Natural killer cell (primary cell): Measurements from ENCODE around the gene LACC1. TPM values are rescaled to one million over a fixed set of nuclear protein-coding genes. Genes with fewer than 3 reads are reported as not detected.

Source experiments
- ATAC-seq, 3 donors: fragments of 150-1000 bp in 2 of 3; fragments of 200-7000 bp in 1 of 3; cut with Tn5 transposase; 1 replicate in 1 of 3; 2 replicates in 2 of 3; pipeline ENCODE4 v1.10.0; 2021; ENCODE audit warnings: mild to moderate bottlenecking in 2 of 3, moderate library complexity in 2 of 3
- DNase-seq, 2 donors: peaks; one replicate each; pipeline versions ENCODE4 v3.0.0 to v3.0.0-alpha.2; 2013 to 2021; ENCODE audit warnings: mixed read lengths in 1 of 2
- H3K27ac ChIP-seq: one replicate; pipeline ENCODE4 v1.5.1; 2013; ENCODE audit warnings: mild to moderate bottlenecking, low read length
- H3K27me3 ChIP-seq: one replicate; pipeline ENCODE4 v1.6.1; 2013; ENCODE audit warnings: low read length; ENCODE audit not compliant: control insufficient read depth, insufficient read depth
- H3K36me3 ChIP-seq: one replicate; pipeline ENCODE4 v1.6.1; 2013; ENCODE audit warnings: low read length; ENCODE audit not compliant: control insufficient read depth, insufficient read depth
- H3K4me1 ChIP-seq: one replicate; pipeline ENCODE4 v1.6.1; 2013; ENCODE audit warnings: low read length; ENCODE audit not compliant: control insufficient read depth, insufficient read depth
- H3K4me3 ChIP-seq: one replicate; pipeline ENCODE4 v1.5.1; 2013; ENCODE audit warnings: low read length
- H3K9me3 ChIP-seq: one replicate; pipeline ENCODE4 v1.6.1; 2013; ENCODE audit warnings: low read length; ENCODE audit not compliant: control insufficient read depth, insufficient read depth
- H3K27ac Mint-ChIP-seq, 2 donors: one replicate each; pipeline ENCODE4 v1.8.0; 2022; ENCODE audit warnings: mild to moderate bottlenecking in 2 of 2, mixed read lengths in 2 of 2, moderate library complexity in 1 of 2
- H3K27me3 Mint-ChIP-seq, 2 donors: one replicate each; pipeline ENCODE4 v1.8.0; 2022; ENCODE audit warnings: low read depth in 2 of 2, mixed read lengths in 2 of 2
- H3K36me3 Mint-ChIP-seq: one replicate; pipeline ENCODE4 v1.8.0; 2022; ENCODE audit warnings: mixed read lengths
- H3K4me1 Mint-ChIP-seq, 2 donors: one replicate each; pipeline ENCODE4 v1.8.0; 2022; ENCODE audit warnings: mixed read lengths in 2 of 2
- H3K4me3 Mint-ChIP-seq: one replicate; pipeline ENCODE4 v1.8.0; 2022; ENCODE audit warnings: mild to moderate bottlenecking, moderate library complexity, mixed read lengths
- H3K9me3 Mint-ChIP-seq, 2 donors: one replicate each; pipeline ENCODE4 v1.8.0; 2022; ENCODE audit warnings: mixed read lengths in 2 of 2
- WGBS: methylation state at CpG from one replicate; pipeline ENCODE4 v1.1.7; 2013; ENCODE audit warnings: missing lambda C conversion rate; ENCODE audit not compliant: insufficient coverage; 5-methylcytosine and 5-hydroxymethylcytosine counted together
- intact Hi-C: fragments of 100-400 bp; cut with micrococcal nuclease; formaldehyde crosslinking; loops from one replicate; pipeline ENCODE4 v1.14.2; 2022
- total RNA-seq, 4 donors: library from RNA; stranded (reverse); fragments of 120-200 nt in 1 of 4; gene quantifications; one replicate each; pipeline versions ENCODE4 v1.2.3 to v1.2.4, GENCODE V29; 2013 to 2022
- TF ChIP-seq, protein P1 (sequence below): fragments of 200-600 bp; IDR thresholded peaks from one replicate; pipeline ENCODE4 v1.8.0; 2022; ENCODE audit warnings: antibody characterized with exemption

The LACC1 gene
- total RNA-seq, 3 donors from 2014 or later (not counting 1 experiment from before 2014, with no cell fraction given) = 1.1 to 4.3 (median 2.8) TPM

DNA sequence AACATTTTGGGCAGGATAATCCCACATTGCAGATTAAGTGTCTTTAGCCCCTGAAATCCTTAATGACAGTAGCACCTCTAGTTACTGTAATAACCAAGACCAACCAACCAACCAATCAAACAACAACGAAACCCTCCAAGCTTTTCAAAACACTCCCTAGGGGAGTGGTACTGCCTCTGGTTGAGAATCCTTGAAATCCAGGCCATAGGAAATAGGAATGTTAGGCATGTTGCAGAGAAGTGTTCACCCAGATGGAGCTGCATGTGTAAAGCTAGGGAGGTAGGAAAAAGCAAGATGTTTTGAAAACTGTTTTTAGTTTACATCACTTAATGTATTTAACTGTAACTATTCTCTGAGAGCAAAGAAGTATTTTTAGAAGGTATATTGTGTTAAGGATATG lies 4.5 kb downstream of the LACC1 start:
- Mint-ChIP-seq H3K4me3 (no peak overlapping the region), H3K9me3 (no peaks in the 10 kb centered on the region), H3K27me3 (no peaks in the 10 kb centered on the region), H3K4me1 (peaks cover 9 to 14% of the 10 kb centered on the region in 2 donors), H3K36me3 (no peaks in the 10 kb centered on the region), H3K27ac (no peak overlapping the region)
- intact Hi-C loops = no loop called here
- TF ChIP-seq, protein P1, sequence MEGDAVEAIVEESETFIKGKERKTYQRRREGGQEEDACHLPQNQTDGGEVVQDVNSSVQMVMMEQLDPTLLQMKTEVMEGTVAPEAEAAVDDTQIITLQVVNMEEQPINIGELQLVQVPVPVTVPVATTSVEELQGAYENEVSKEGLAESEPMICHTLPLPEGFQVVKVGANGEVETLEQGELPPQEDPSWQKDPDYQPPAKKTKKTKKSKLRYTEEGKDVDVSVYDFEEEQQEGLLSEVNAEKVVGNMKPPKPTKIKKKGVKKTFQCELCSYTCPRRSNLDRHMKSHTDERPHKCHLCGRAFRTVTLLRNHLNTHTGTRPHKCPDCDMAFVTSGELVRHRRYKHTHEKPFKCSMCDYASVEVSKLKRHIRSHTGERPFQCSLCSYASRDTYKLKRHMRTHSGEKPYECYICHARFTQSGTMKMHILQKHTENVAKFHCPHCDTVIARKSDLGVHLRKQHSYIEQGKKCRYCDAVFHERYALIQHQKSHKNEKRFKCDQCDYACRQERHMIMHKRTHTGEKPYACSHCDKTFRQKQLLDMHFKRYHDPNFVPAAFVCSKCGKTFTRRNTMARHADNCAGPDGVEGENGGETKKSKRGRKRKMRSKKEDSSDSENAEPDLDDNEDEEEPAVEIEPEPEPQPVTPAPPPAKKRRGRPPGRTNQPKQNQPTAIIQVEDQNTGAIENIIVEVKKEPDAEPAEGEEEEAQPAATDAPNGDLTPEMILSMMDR = no peak
- WGBS = no CpG with 5 or more reads among the region's 1 CpG
- no peaks in the 10 kb centered on the region for H3K27me3 ChIP-seq
- H3K4me3 ChIP-seq = no peak overlapping the region
- peaks cover 7% of the 10 kb centered on the region for H3K4me1 ChIP-seq
- H3K36me3 ChIP-seq = no peaks in the 10 kb centered on the region
- no peaks in the 10 kb centered on the region for H3K9me3 ChIP-seq
- ATAC-seq (no peak), DNase-seq (no peak)
- no peak overlapping the region for H3K27ac ChIP-seq

DNA sequence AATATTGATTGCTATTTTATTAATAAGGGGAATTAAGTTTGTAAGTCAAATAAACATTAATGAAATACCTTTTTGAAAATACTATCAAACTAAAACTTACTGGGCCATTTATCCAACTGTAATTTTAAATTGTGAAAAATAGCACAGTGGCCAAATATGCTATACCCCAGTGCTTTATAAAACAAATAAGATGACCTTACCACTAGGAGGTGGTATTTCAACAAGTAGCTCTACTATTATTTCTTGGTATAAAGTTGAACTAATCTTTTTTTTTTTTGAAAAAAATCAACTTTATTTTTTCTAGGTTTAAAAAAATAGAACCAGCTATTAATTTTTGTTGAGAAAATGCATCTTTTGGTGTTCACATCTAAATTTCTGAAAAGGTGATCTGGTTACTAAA lies 14.7 kb downstream of the LACC1 start:
- Mint-ChIP-seq H3K36me3 (no peaks in the 10 kb centered on the region), H3K4me3 (no peak overlapping the region), H3K4me1 (no peaks in the 10 kb centered on the region), H3K27ac (no peak overlapping the region), H3K9me3 (no peaks in the 10 kb centered on the region), H3K27me3 (peaks cover 4 to 9% of the 10 kb centered on the region in 2 donors)
- no peak overlapping the region for H3K4me3 ChIP-seq
- H3K4me1 ChIP-seq = no peaks in the 10 kb centered on the region
- H3K36me3 ChIP-seq = no peaks in the 10 kb centered on the region
- no peaks in the 10 kb centered on the region for H3K27me3 ChIP-seq
- DNase-seq = no peak
- TF ChIP-seq, protein P1 = no peak
- intact Hi-C loops = no loop called here
- H3K9me3 ChIP-seq = no peaks in the 10 kb centered on the region
- ATAC-seq = peak in 1 of 3 donors; percentile 45
- no peak overlapping the region for H3K27ac ChIP-seq

DNA sequence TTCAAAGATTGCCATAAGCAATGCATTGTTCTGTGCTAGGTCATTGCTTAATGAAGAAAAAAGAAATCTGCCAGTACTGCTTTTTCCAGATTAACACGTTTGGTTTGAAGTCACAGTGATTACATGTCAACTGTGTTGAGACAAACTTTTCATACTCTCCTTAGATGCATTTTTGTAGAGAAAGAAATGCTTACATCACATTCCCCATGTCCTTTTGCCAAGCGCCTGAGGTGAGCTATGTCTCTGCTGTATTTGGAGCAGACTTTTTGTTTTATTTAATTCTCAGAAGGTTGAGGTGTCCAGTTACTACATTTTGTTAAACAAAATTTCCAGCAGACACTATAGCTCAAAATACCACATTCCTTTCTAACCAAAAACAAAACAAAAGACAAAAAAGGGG lies 16.2 kb downstream of the LACC1 start:
- no peak overlapping the region for H3K27ac Mint-ChIP-seq
- Histone ChIP-seq H3K4me1 (no peaks in the 10 kb centered on the region), H3K36me3 (no peaks in the 10 kb centered on the region), H3K9me3 (no peaks in the 10 kb centered on the region), H3K27ac (no peak overlapping the region), H3K27me3 (no peaks in the 10 kb centered on the region), H3K4me3 (no peak overlapping the region)
- 80% methylated on average over 1 of the region's 2 CpGs for WGBS
- no peak for ATAC-seq
- peaks cover 7 to 15% of the 10 kb centered on the region in 2 donors for H3K27me3 Mint-ChIP-seq
- TF ChIP-seq, protein P1 = no peak
- H3K4me1 Mint-ChIP-seq = no peaks in the 10 kb centered on the region
- no peak for DNase-seq
- no peaks in the 10 kb centered on the region for H3K36me3 Mint-ChIP-seq
- H3K9me3 Mint-ChIP-seq = no peaks in the 10 kb centered on the region
- H3K4me3 Mint-ChIP-seq = no peak overlapping the region
- intact Hi-C loops = no loop called here

DNA sequence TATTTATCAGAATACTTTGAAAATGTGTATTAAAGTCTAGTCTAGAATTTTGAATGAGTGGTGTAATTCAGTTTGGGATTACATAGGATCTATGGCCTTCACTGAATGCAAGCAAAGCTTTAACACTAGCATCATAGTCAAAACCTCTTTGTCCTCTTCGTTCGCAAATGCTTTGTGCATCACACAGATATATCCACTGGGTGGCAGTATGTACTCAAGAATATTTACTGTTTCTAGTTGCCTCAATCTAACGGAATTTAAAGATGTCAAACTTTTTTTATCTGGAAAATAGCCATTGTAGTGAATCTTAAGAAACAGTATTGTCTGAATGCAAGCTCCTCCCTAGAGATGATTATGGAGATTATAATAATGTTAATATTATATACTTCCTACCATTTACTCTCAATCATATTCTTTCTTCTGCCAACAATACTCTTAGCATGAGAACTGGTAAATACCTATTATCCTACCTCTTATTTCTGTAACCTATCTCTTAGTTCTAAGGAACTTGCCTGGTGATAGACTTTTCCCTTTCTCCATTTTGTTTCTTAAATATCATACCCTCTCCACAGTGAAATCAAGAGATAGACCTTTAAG lies 25.8 kb downstream of the LACC1 start:
- peak in 1 of 2 donors; percentile 76 for DNase-seq
- Histone ChIP-seq H3K4me1 (no peaks in the 10 kb centered on the region), H3K9me3 (no peaks in the 10 kb centered on the region), H3K4me3 (no peak overlapping the region), H3K27me3 (no peaks in the 10 kb centered on the region), H3K27ac (no peak overlapping the region), H3K36me3 (no peaks in the 10 kb centered on the region)
- Mint-ChIP-seq H3K4me1 (peaks cover 0 to 5% of the 10 kb centered on the region in 2 donors), H3K27ac (no peak overlapping the region), H3K27me3 (peaks cover 6 to 27% of the 10 kb centered on the region in 2 donors), H3K36me3 (no peaks in the 10 kb centered on the region), H3K4me3 (no peak overlapping the region), H3K9me3 (no peaks in the 10 kb centered on the region)
- TF ChIP-seq, protein P1 = peak; percentile 81
- peak; percentile 81 to 92 (median 85) for ATAC-seq
- intact Hi-C loops = loop anchor here (1.0 to 10.0 kb wide), 6 partner anchors 57 to 1402 kb away; no protein-coding TSS in a partner anchor
- WGBS = 0% methylated on average over 3 of the region's 3 CpGs
